Mucosa of descending colon (tissue), 3 donors: ENCODE measurements around the gene USP31. TPM values are rescaled to one million over a fixed set of nuclear protein-coding genes. Genes with fewer than 3 reads are reported as not detected.
A peak's percentile ranks its signal among the peaks of the same experiment; 100 is the strongest.

Experiments used
- ATAC-seq: fragments of 200-7000 bp; cut with Tn5 transposase; one replicate; pipeline ENCODE4 v1.9.1; 2020; ENCODE audit warnings: mild to moderate bottlenecking, moderate library complexity
- DNase-seq, 3 donors: peaks; one replicate each; pipeline ENCODE4 v3.0.0-alpha.2; 2020
- H3K36me3 ChIP-seq: fragments of 200-600 bp; one replicate; pipeline ENCODE4 v1.8.0; 2021; ENCODE audit warnings: low read depth, mild to moderate bottlenecking
- H3K4me1 ChIP-seq: fragments of 200-600 bp; one replicate; pipeline ENCODE4 v1.8.0; 2021; ENCODE audit warnings: low read depth, mild to moderate bottlenecking
- H3K4me3 ChIP-seq: fragments of 200-600 bp; one replicate; pipeline ENCODE4 v1.8.0; 2021; ENCODE audit warnings: mild to moderate bottlenecking
- H3K9me3 ChIP-seq: fragments of 200-600 bp; one replicate; pipeline ENCODE4 v1.8.0; 2021; ENCODE audit warnings: mild to moderate bottlenecking
- intact Hi-C, 2 donors: fragments of 100-400 bp; cut with DNase I in 1 of 2; cut with micrococcal nuclease in 1 of 2; formaldehyde crosslinking; loops; one replicate each; pipeline versions ENCODE4 v1.11.0 to v1.11.1; 2022; cut with DNase I, micrococcal nuclease
- long read RNA-seq, 2 donors: library from polyadenylated mRNA; unstranded; transcript quantifications; one replicate each; pipeline ENCODE4 v2.0.0, GENCODE V29; 2019 to 2021
- total RNA-seq, 3 donors: library from RNA; stranded (reverse); fragmentation: NEBNext Ultra II Directional in 2 of 3; extraction: Animal tissue kit (Norgen Biotek cat#: 25700) in 2 of 3; gene quantifications; one replicate each; pipeline versions ENCODE4 v1.2.1 to v1.2.4, GENCODE V29; 2021 to 2023
- TF ChIP-seq, protein P1 (sequence below): fragments of 200-600 bp; IDR thresholded peaks from one replicate; pipeline ENCODE4 v1.8.0; 2022; ENCODE audit warnings: antibody characterized with exemption, mild to moderate bottlenecking
- donor health status: DM: no; HTN: no; CAD: no; lungs with moderate emphysema.
- donor health status: DM: no; HTN: no; CAD: no.
- donor health status: DM: no; HTN: yes; CAD: no.

The USP31 gene, protein sequence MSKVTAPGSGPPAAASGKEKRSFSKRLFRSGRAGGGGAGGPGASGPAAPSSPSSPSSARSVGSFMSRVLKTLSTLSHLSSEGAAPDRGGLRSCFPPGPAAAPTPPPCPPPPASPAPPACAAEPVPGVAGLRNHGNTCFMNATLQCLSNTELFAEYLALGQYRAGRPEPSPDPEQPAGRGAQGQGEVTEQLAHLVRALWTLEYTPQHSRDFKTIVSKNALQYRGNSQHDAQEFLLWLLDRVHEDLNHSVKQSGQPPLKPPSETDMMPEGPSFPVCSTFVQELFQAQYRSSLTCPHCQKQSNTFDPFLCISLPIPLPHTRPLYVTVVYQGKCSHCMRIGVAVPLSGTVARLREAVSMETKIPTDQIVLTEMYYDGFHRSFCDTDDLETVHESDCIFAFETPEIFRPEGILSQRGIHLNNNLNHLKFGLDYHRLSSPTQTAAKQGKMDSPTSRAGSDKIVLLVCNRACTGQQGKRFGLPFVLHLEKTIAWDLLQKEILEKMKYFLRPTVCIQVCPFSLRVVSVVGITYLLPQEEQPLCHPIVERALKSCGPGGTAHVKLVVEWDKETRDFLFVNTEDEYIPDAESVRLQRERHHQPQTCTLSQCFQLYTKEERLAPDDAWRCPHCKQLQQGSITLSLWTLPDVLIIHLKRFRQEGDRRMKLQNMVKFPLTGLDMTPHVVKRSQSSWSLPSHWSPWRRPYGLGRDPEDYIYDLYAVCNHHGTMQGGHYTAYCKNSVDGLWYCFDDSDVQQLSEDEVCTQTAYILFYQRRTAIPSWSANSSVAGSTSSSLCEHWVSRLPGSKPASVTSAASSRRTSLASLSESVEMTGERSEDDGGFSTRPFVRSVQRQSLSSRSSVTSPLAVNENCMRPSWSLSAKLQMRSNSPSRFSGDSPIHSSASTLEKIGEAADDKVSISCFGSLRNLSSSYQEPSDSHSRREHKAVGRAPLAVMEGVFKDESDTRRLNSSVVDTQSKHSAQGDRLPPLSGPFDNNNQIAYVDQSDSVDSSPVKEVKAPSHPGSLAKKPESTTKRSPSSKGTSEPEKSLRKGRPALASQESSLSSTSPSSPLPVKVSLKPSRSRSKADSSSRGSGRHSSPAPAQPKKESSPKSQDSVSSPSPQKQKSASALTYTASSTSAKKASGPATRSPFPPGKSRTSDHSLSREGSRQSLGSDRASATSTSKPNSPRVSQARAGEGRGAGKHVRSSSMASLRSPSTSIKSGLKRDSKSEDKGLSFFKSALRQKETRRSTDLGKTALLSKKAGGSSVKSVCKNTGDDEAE (N-terminal part only)
- 10 to 100 TPM in 1 of 3 donors, 1 to 10 TPM in 2; 6.5 to 15.1 (median 7.7) TPM for total RNA-seq
- long read RNA-seq, donor 1, partial matches to known transcripts: 2 of 3 reads
- long read RNA-seq, donor 1, other reads (novel, unspliced or antisense): 1 of 3 reads
- long read RNA-seq, donor 2: 0 reads

DNA sequence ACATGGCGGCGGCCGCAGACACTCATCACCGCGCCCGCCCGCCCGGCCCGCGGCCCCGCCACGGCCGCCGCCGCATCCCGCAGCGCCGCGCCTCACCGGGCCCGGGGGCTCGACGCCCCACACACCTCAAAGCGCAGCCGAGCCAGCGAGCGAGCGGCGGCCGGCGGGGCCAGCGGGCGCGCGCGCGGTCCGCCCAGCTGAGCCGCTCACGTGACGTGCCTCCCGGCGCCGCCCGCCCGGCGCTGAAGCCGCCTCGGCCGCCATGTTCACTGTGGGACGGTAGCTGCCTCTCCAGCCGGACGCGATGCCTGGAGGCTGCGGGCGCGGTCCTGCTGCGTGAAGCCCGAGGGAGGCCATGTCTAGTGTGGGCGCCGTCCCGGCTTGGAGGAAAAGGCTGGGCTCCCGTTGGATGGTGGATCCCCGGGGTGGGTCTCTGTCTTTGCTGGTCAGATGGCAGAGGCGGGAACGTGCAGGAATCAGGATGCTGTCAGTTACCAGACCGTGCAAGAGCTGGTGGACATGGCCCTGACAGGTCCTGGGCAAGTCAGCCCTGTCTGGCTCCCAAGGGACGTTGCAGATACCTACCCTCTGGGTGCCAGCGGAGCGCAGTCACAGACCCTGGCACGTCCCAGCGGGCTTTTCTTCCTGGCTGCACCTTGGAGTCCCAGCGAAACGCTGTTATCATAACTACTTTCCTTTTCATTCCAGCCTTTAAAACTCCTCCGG lies at the start of gene USP31:
USP31 (minus strand) TSS at position 186 of the 726 bp plus-strand sequence; CDS start at position 4, 182 bp downstream.
- Histone ChIP-seq H3K4me3 (peak within 1 kb of the TSS; percentile 54), H3K4me1 (peaks cover 8% of the 10 kb centered on the region), H3K36me3 (no peaks in the 10 kb centered on the region), H3K9me3 (no peaks in the 10 kb centered on the region)
- DNase-seq (peak; percentile 95 to 97 (median 97)), ATAC-seq (peak; percentile 99)
- TF ChIP-seq, protein P1, sequence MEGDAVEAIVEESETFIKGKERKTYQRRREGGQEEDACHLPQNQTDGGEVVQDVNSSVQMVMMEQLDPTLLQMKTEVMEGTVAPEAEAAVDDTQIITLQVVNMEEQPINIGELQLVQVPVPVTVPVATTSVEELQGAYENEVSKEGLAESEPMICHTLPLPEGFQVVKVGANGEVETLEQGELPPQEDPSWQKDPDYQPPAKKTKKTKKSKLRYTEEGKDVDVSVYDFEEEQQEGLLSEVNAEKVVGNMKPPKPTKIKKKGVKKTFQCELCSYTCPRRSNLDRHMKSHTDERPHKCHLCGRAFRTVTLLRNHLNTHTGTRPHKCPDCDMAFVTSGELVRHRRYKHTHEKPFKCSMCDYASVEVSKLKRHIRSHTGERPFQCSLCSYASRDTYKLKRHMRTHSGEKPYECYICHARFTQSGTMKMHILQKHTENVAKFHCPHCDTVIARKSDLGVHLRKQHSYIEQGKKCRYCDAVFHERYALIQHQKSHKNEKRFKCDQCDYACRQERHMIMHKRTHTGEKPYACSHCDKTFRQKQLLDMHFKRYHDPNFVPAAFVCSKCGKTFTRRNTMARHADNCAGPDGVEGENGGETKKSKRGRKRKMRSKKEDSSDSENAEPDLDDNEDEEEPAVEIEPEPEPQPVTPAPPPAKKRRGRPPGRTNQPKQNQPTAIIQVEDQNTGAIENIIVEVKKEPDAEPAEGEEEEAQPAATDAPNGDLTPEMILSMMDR: no peak
- intact Hi-C loops: no loop called here

DNA sequence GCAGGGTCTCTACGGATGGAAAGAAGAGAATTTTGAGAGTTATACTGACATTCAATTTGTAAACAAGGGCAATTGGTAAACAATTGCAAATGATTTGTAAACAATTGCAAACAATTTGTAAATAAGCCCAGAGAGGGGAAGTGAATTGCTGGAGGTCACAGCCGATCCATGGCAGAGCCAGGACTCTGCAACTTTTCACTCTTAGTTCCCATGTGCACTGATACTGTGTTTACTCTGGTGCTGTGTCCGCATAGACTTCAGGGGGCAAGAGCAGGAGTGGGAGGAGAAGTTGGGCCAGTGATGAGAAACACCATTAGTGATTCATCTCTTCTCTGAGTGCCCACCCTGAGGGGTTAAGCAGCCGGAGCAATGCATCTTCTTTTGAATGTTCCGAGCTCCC lies 47.3 kb upstream of the USP31 start:
- TF ChIP-seq, protein P1: no peak
- no peak for ATAC-seq
- no peak overlapping the region for H3K4me3 ChIP-seq

DNA sequence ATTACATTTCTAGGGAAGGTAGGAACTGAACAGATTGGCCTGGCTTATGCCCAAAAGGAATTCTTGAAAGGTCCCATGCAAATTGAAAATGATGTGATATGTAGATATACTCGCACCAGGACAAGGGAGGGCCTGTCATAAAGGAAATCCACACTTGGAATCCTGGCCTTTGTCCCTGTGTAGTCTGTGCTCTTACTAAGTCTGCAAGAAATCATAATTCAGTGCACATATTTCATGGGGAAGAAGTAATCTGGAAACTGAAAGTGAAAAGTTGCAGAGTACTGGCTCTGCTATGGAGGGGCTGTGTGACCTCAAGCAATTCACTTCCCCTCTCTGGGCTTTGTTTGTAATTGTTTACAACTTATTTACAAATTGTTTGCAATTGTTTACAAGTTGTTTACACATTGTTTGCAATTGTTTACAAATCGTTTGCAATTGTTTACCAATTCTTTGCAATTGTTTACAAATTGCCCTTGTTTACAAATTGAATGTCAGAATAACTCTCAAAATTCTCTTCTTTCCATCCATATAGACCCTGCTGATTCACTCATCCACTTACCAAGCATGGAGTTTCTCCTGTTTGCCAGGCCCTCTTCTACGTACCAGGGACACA lies 46.2 kb upstream of the USP31 start:
- TF ChIP-seq, protein P1: no peak
- ATAC-seq: peak; percentile 77
- Histone ChIP-seq H3K4me1 (peaks cover 9% of the 10 kb centered on the region), H3K9me3 (no peaks in the 10 kb centered on the region), H3K36me3 (no peaks in the 10 kb centered on the region), H3K4me3 (no peak overlapping the region)
- no peak for DNase-seq
- intact Hi-C loops: no loop called here

More for the DNA sequence above, 47.3 kb upstream of the USP31 start:
- Histone ChIP-seq H3K4me1 (peaks cover 9% of the 10 kb centered on the region), H3K36me3 (no peaks in the 10 kb centered on the region), H3K9me3 (no peaks in the 10 kb centered on the region)
- DNase-seq: no peak
- intact Hi-C loops: no loop called here

DNA sequence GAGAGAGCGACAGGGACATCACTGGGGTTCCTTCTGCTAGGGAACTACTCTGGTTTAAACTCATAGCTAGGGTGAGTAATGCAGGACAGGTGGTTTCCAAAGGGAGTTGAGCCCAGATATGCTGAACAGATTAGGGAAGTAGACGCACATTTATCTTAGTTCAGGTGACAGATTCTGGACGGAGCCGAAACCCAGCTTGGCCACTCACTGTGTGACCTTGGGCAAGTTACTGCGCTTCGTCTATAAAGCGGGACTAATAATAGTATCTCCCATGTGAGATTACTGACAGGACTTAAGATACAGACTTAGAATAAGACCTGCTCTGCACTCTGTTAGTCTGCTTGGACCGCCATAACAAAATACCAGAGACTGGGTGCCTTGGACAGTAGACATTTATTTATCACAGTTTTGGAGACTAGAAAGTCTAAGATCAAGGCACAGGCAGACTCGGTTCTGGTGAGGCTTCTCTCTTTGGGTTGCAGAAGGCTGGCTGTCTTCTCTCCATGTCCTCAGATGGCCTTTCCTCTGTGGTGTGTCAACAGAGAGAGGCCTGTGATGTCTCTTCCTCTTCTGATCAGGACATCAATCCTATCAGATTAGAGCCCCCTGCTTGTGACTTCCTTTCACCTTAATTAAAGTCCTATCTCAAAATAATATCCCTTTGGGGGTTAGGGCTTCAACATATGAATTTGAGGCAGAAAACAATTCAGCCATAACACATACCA lies 45.4 kb upstream of the USP31 start:
- H3K36me3 ChIP-seq: no peaks in the 10 kb centered on the region
- H3K4me1 ChIP-seq: peaks cover 9% of the 10 kb centered on the region
- TF ChIP-seq, protein P1: no peak
- intact Hi-C loops: no loop called here
- H3K4me3 ChIP-seq: no peak overlapping the region
- peak in 1 of 3 donors; percentile 8 for DNase-seq
- no peaks in the 10 kb centered on the region for H3K9me3 ChIP-seq
- ATAC-seq: no peak
